K562 (cell line): ENCODE measurements around the gene SLC26A1. TPM values are rescaled to one million over a fixed set of nuclear protein-coding genes. Genes with fewer than 3 reads are reported as not detected.

Source experiments
- ATF3 ChIP-seq, 2 experiments: fragments of 450-650 bp in 1 of 2; sonication (generic) in 1 of 2; formaldehyde crosslinking in 1 of 2; IDR thresholded peaks in 1 of 2; conservative IDR thresholded peaks in 1 of 2; 2 replicates each; pipeline versions ENCODE4 v1.6.1 to v1.8.1; 2016 to 2023; ENCODE audit warnings: mild to moderate bottlenecking in 2 of 2, moderate library complexity in 2 of 2, inconsistent platforms in 1 of 2, missing genetic modification reagents in 1 of 2
- EP300 ChIP-seq: IDR thresholded peaks from 2 replicates; pipeline ENCODE4 v1.6.1; 2012; ENCODE audit warnings: low read length, improper control_type of control experiment
- HIVEP1 ChIP-seq: fragments of 250-450 bp; sonication (Bioruptor Pico); IDR thresholded peaks from 2 replicates; pipeline ENCODE4 v1.4.0; 2020; ENCODE audit warnings: mild to moderate bottlenecking
- HOXB6 ChIP-seq: fragments of 250-450 bp; sonication (Bioruptor Pico); IDR thresholded peaks from 2 replicates; pipeline ENCODE4 v1.5.1; 2022; ENCODE audit warnings: mild to moderate bottlenecking, borderline replicate concordance
- ZBTB11 ChIP-seq, 3 experiments: fragments of 200-800 bp in 1 of 3; fragments of 250-450 bp in 1 of 3; fragments of 450-650 bp in 1 of 3; sonication (Bioruptor Pico) in 1 of 3; sonication (Bioruptor generic) in 1 of 3; formaldehyde crosslinking in 1 of 3; IDR thresholded peaks; 2 replicates each; pipeline versions ENCODE4 v1.6.1 to v1.8.0; 2016 to 2022; ENCODE audit warnings: mild to moderate bottlenecking in 2 of 3, missing genetic modification characterization in 2 of 3, missing compliant biosample characterization in 1 of 3, moderate library complexity in 1 of 3
- ZBTB40 ChIP-seq, 2 experiments: fragments of 450-650 bp in 1 of 2; sonication (generic) in 1 of 2; formaldehyde crosslinking in 1 of 2; IDR thresholded peaks; 2 replicates each; pipeline versions ENCODE4 v1.7.1 to v1.9.0; 2016 to 2022; ENCODE audit warnings: inconsistent platforms in 1 of 2, mild to moderate bottlenecking in 1 of 2, missing genetic modification reagents in 1 of 2
- polyA plus RNA-seq, 8 experiments: library from polyadenylated mRNA; depleted of rRNA in 4 of 8; stranded (reverse) in 5 of 8; unstranded in 3 of 8; fragments of >200 nt; fragmentation: Nextera tagmentation in 2 of 8; fragmentation: Illumina TruSeq in 1 of 8; extraction: Ambion mirVana in 2 of 8; extraction: Trizol in 1 of 8; gene quantifications; 2 replicates each; pipeline versions ENCODE4 v1.2.1 to v1.2.3, GENCODE V29; 2011 to 2014; ENCODE audit warnings: inconsistent platforms in 1 of 8, missing spikeins in 1 of 8
- total RNA-seq, 7 experiments: library from RNA; depleted of rRNA in 6 of 7; stranded (reverse); fragments of >200 nt in 6 of 7; fragmentation: Illumina TruSeq in 2 of 7; extraction: Trizol in 2 of 7; gene quantifications; 2 replicates each; pipeline versions ENCODE4 v1.2.1 to v1.2.3, GENCODE V29; 2011 to 2021; ENCODE audit warnings: low replicate concordance in 1 of 7

SLC26A1 gene
- total and polyA plus RNA-seq, 9 of the 15 experiments (the other 6 are each of a cell fraction or from before 2014, with no cell fraction given): 0.11 to 4.2 (median 0.95) TPM

GRCh38 chr4:992297-993110 is 700 bp downstream of the SLC26A1 start (continued):
- TF ChIP-seq ZBTB11 (CRISPR knock-in tag; IDR thresholded peaks at IDR 0.05) (peak in 1 of 3 experiments; percentile 94; a peak in 2 of 6 replicates), ATF3 (IDR thresholded peaks at IDR 0.05) (peak; percentile 25; the same call in 1 of the 2 replicates), ATF3 (CRISPR knock-in tag; conservative IDR thresholded peaks at IDR 0.05) (peak; percentile 40; the same call in 1 of the 2 replicates), ZBTB40 (IDR thresholded peaks at IDR 0.05) (peak; percentile 72), ZBTB40 (CRISPR knock-in tag; IDR thresholded peaks at IDR 0.05) (no peak), EP300 (peak; percentile 50), HOXB6 (0 out of 2 replicates have a peak, but pooled peaks have one; percentile 16), HIVEP1 (CRISPR knock-in tag) (0 out of 2 replicates have a peak, but pooled peaks have one; percentile 31)
